22Rv1 (cell line): ENCODE measurements around the gene SH3TC1.

Source experiments
- H3K27ac ChIP-seq: fragments of 450-650 bp; 2 replicates; pipeline ENCODE4 v1.5.1; 2017
- ZFX ChIP-seq: fragments of 450-650 bp; IDR thresholded peaks from 2 replicates; pipeline ENCODE4 v1.6.1; 2017; ENCODE audit warnings: antibody characterized with exemption, borderline replicate concordance
- TF ChIP-seq, protein P1 (sequence below): fragments of 450-650 bp; IDR thresholded peaks from 2 replicates; pipeline ENCODE4 v1.5.1; 2017; ENCODE audit warnings: mild to moderate bottlenecking

SH3TC1 gene

GRCh38 chr4:8168832-8169598, 30.1 kb upstream of the SH3TC1 start:
- H3K27ac ChIP-seq, result no peak overlapping the region
- TF ChIP-seq ZFX, result no peak

DNA sequence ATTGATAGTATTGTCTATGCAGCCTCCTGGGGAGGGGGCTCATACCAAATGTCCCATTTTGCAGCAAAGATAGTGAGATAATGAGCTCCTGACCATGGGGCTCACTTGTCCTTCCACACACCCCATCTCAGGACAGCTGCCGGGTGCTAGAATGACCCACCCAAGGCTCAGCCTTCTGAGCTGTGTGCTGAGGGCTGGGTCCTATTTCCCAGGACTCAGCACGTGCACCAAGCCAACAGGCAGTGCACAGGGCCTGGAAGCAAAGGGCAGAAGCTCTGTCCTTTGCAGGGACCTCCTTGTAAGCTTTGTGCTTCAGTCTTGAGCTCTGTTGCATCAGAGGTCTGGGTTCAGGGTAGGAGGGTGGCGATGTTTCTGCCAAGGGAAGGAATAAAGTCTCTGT, 29.3 kb upstream of the SH3TC1 start:
- no peak overlapping the region for H3K27ac ChIP-seq
- TF ChIP-seq, protein P1, sequence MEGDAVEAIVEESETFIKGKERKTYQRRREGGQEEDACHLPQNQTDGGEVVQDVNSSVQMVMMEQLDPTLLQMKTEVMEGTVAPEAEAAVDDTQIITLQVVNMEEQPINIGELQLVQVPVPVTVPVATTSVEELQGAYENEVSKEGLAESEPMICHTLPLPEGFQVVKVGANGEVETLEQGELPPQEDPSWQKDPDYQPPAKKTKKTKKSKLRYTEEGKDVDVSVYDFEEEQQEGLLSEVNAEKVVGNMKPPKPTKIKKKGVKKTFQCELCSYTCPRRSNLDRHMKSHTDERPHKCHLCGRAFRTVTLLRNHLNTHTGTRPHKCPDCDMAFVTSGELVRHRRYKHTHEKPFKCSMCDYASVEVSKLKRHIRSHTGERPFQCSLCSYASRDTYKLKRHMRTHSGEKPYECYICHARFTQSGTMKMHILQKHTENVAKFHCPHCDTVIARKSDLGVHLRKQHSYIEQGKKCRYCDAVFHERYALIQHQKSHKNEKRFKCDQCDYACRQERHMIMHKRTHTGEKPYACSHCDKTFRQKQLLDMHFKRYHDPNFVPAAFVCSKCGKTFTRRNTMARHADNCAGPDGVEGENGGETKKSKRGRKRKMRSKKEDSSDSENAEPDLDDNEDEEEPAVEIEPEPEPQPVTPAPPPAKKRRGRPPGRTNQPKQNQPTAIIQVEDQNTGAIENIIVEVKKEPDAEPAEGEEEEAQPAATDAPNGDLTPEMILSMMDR, result no peak
- no peak for TF ChIP-seq ZFX

- H3K27ac ChIP-seq, result no peak overlapping the region
- no peak for TF ChIP-seq ZFX
- TF ChIP-seq, protein P1, result no peak
Measured at GRCh38 chr4:8170341-8170740, 28.7 kb upstream of the SH3TC1 start.

GRCh38 chr4:8171266-8171665, 27.8 kb upstream of the SH3TC1 start:
- no peak for TF ChIP-seq ZFX
- TF ChIP-seq, protein P1, result no peak
- H3K27ac ChIP-seq, result no peak overlapping the region

GRCh38 chr4:8171984-8172924, 26.8 kb upstream of the SH3TC1 start:
- no peak overlapping the region for H3K27ac ChIP-seq
- TF ChIP-seq, protein P1, result no peak
- no peak for TF ChIP-seq ZFX

GRCh38 chr4:8173492-8174242, 25.4 kb upstream of the SH3TC1 start:
- no peak overlapping the region for H3K27ac ChIP-seq
- TF ChIP-seq, protein P1, result no peak
- no peak for TF ChIP-seq ZFX

DNA sequence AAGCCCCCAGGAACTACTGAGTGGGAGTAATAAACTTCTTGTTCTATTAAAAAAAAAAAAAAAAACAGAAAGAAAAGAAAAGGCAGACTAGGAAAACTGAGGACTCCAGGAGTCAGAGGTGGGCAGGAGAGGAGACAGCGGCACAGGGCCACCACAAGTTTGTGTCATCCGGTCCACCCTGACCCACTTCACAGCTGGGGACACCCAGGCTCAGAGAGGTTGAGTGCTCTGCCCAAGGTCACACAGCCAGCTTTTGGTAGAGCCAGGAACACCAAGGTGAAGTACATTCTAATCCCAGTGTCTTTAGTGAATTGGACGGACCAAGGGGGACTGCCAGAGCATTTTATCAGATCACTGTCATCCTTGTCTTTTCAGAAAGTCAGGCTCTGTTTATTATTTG, 24.1 kb upstream of the SH3TC1 start:
- TF ChIP-seq, protein P1, result no peak
- TF ChIP-seq ZFX, result no peak
- H3K27ac ChIP-seq, result no peak overlapping the region
